Lower lobe of right lung (tissue), 2 donors: ENCODE data around the gene RSPH3. TPM values are rescaled to one million over a fixed set of nuclear protein-coding genes. Genes with fewer than 3 reads are reported as not detected.
"Not testable (repeated sequence)": the region's sequence is repeated elsewhere in the genome, so short reads cannot be mapped to it uniquely, and the experiment has no call there.

Experiments used
- ATAC-seq, 2 donors: fragments of 200-7000 bp; cut with Tn5 transposase; one replicate each; pipeline ENCODE4 v1.9.1; 2020 to 2022; ENCODE audit warnings: mild to moderate bottlenecking in 2 of 2, moderate library complexity in 2 of 2
- DNase-seq: peaks from one replicate; pipeline ENCODE4 v3.0.0-alpha.2; 2020
- H3K27ac ChIP-seq: fragments of 200-600 bp; one replicate; pipeline ENCODE4 v1.8.0; 2022
- H3K27me3 ChIP-seq: fragments of 200-600 bp; one replicate; pipeline ENCODE4 v1.8.0; 2022; ENCODE audit warnings: low read depth
- H3K36me3 ChIP-seq: fragments of 200-600 bp; one replicate; pipeline ENCODE4 v1.8.0; 2022; ENCODE audit warnings: mild to moderate bottlenecking
- H3K4me1 ChIP-seq: fragments of 200-600 bp; one replicate; pipeline ENCODE4 v1.8.0; 2022
- H3K4me3 ChIP-seq: fragments of 200-600 bp; one replicate; pipeline ENCODE4 v1.8.0; 2022; ENCODE audit warnings: mild to moderate bottlenecking
- H3K9me3 ChIP-seq: fragments of 200-600 bp; one replicate; pipeline ENCODE4 v1.8.0; 2022
- CTCF ChIP-seq: fragments of 200-600 bp; IDR thresholded peaks from one replicate; pipeline ENCODE4 v1.8.0; 2022; ENCODE audit warnings: antibody characterized with exemption, mild to moderate bottlenecking
- intact Hi-C: fragments of 100-400 bp; cut with DNase I; formaldehyde crosslinking; loops from one replicate; pipeline ENCODE4 v1.11.0; 2022
- total RNA-seq: library from RNA; stranded (reverse); fragmentation: NEBNext Ultra II Directional; extraction: Animal tissue kit (Norgen Biotek cat#: 25700); gene quantifications from one replicate; pipeline ENCODE4 v1.2.1, GENCODE V29; 2021
- donor health status: DM: no; HTN: yes; CAD: no; lungs with severe emphysema.

Gene RSPH3
- total RNA-seq, 1 donor from 2014 or later: 24.2 TPM

GRCh38 chr6:158996856-158997255 lies 3.1 kb downstream of the RSPH3 start:
- TF ChIP-seq CTCF: no peak
- peaks cover 18% of the 10 kb centered on the region for H3K4me1 ChIP-seq
- H3K9me3 ChIP-seq: no peaks in the 10 kb centered on the region
- no peak overlapping the region for H3K27ac ChIP-seq
- ATAC-seq (no peak), DNase-seq (no peak)
- intact Hi-C loops: no loop called here
- H3K36me3 ChIP-seq: no peaks in the 10 kb centered on the region
- H3K27me3 ChIP-seq: no peaks in the 10 kb centered on the region
- no peak overlapping the region for H3K4me3 ChIP-seq

GRCh38 chr6:158993639-158994038 lies 6.4 kb downstream of the RSPH3 start:
- no peaks in the 10 kb centered on the region for H3K27me3 ChIP-seq
- H3K4me1 ChIP-seq: peaks cover 2% of the 10 kb centered on the region
- H3K4me3 ChIP-seq: no peak overlapping the region
- H3K9me3 ChIP-seq: no peaks in the 10 kb centered on the region
- intact Hi-C loops: no loop called here
- H3K27ac ChIP-seq: no peak overlapping the region
- no peaks in the 10 kb centered on the region for H3K36me3 ChIP-seq
- ATAC-seq (no peak), DNase-seq (no peak)
- no peak for TF ChIP-seq CTCF

- H3K9me3 ChIP-seq: no peaks in the 10 kb centered on the region
- no peak overlapping the region for H3K4me3 ChIP-seq
- ATAC-seq (no peak), DNase-seq (no peak)
- intact Hi-C loops: no loop called here
- no peaks in the 10 kb centered on the region for H3K4me1 ChIP-seq
- H3K27me3 ChIP-seq: no peaks in the 10 kb centered on the region
- H3K36me3 ChIP-seq: no peaks in the 10 kb centered on the region
- no peak overlapping the region for H3K27ac ChIP-seq
- TF ChIP-seq CTCF: no peak
Measured at GRCh38 chr6:158991017-158991723, 8.8 kb downstream of the RSPH3 start.

GRCh38 chr6:158989711-158990110 lies 10.3 kb downstream of the RSPH3 start:
- intact Hi-C loops, H3K36me3 ChIP-seq, H3K27ac ChIP-seq, DNase-seq, ATAC-seq, H3K9me3 ChIP-seq, H3K4me1 ChIP-seq, H3K27me3 ChIP-seq, H3K4me3 ChIP-seq: not testable (repeated sequence)

GRCh38 chr6:158988477-158988876 lies 11.5 kb downstream of the RSPH3 start:
- ATAC-seq: no peak
- no peak overlapping the region for H3K27ac ChIP-seq
- no peaks in the 10 kb centered on the region for H3K36me3 ChIP-seq
- TF ChIP-seq CTCF: no peak
- H3K4me3 ChIP-seq: no peak overlapping the region
- H3K4me1 ChIP-seq: no peaks in the 10 kb centered on the region
- intact Hi-C loops: no loop called here
- no peaks in the 10 kb centered on the region for H3K27me3 ChIP-seq
- DNase-seq: no peak
- no peaks in the 10 kb centered on the region for H3K9me3 ChIP-seq

- DNase-seq: no peak
- ATAC-seq: no peak
- no peaks in the 10 kb centered on the region for H3K36me3 ChIP-seq
- H3K9me3 ChIP-seq: no peaks in the 10 kb centered on the region
- H3K27ac ChIP-seq: no peak overlapping the region
- no peaks in the 10 kb centered on the region for H3K27me3 ChIP-seq
- intact Hi-C loops: no loop called here
- no peak for TF ChIP-seq CTCF
- H3K4me3 ChIP-seq: no peak overlapping the region
- H3K4me1 ChIP-seq: no peaks in the 10 kb centered on the region
Measured at GRCh38 chr6:158987657-158988056, 12.3 kb downstream of the RSPH3 start.
